Suppressor macrophage treated with lipopolysaccharide for 1 hour (primary cell): ENCODE results near the gene HBP1.
A peak's percentile ranks its signal among the peaks of the same experiment; 100 is the strongest.

Source experiments
- DNase-seq, 3 donors: peaks; one replicate each; pipeline ENCODE4 v3.0.0-alpha.2; 2020 to 2022

Gene HBP1

GRCh38 chr7:107157091-107157490 lies 11.7 kb upstream of the HBP1 start:
- DNase-seq = no peak

- DNase-seq = no peak
Measured at GRCh38 chr7:107158028-107158427, 10.8 kb upstream of the HBP1 start.

GRCh38 chr7:107160389-107160788 lies 8.4 kb upstream of the HBP1 start:
- DNase-seq = no peak

GRCh38 chr7:107161415-107161814 lies 7.4 kb upstream of the HBP1 start:
- no peak for DNase-seq

GRCh38 chr7:107162475-107162874 lies 6.3 kb upstream of the HBP1 start:
- no peak for DNase-seq

- DNase-seq = no peak
Measured at GRCh38 chr7:107164092-107164491, 4.7 kb upstream of the HBP1 start.

- DNase-seq = no peak
Measured at GRCh38 chr7:107165341-107165740, 3.5 kb upstream of the HBP1 start.

- peak in 1 of 3 donors; percentile 10 for DNase-seq
Measured at GRCh38 chr7:107166736-107167426, 1.9 kb upstream of the HBP1 start.

- DNase-seq = peak; percentile 94 to 97 (median 96)
Measured at GRCh38 chr7:107167483-107168232, 1.1 kb upstream of the HBP1 start.

GRCh38 chr7:107169120-107170050 lies 582 bp downstream of the HBP1 start:
- peak; percentile 96 to 99 (median 98) for DNase-seq

GRCh38 chr7:107170051-107170915 lies 1.5 kb downstream of the HBP1 start:
- DNase-seq = peak; percentile 9 to 52 (median 21)

GRCh38 chr7:107171496-107171895 lies 2.7 kb downstream of the HBP1 start:
- no peak for DNase-seq

- peak in 2 of 3 donors; percentile 37 to 72 for DNase-seq
Measured at GRCh38 chr7:107172276-107173032, 3.7 kb downstream of the HBP1 start.

- DNase-seq = no peak
Measured at GRCh38 chr7:107173191-107173590, 4.4 kb downstream of the HBP1 start.

- no peak for DNase-seq
Measured at GRCh38 chr7:107173691-107174406, 5.0 kb downstream of the HBP1 start.

- DNase-seq = peak in 1 of 3 donors; percentile 18
Measured at GRCh38 chr7:107179326-107180164, 10.7 kb downstream of the HBP1 start.

GRCh38 chr7:107180378-107180777 lies 11.6 kb downstream of the HBP1 start:
- peak; percentile 37 to 63 (median 57) for DNase-seq

- DNase-seq = no peak
Measured at GRCh38 chr7:107181172-107181571, 12.4 kb downstream of the HBP1 start.

- no peak for DNase-seq
Measured at GRCh38 chr7:107185716-107186115, 16.9 kb downstream of the HBP1 start.

- DNase-seq = no peak
Measured at GRCh38 chr7:107186240-107186639, 17.4 kb downstream of the HBP1 start.
